HG02938 (cell line): ENCODE results near the gene ENOX2.

Experiments
- ATAC-seq: cut with Tn5 transposase; IDR thresholded peaks from one replicate; pipeline ENCODE4 v1.9.1; 2021; ENCODE audit warnings: mild to moderate bottlenecking, moderate library complexity; ENCODE audit not compliant: unreplicated experiment

ENOX2 gene

DNA sequence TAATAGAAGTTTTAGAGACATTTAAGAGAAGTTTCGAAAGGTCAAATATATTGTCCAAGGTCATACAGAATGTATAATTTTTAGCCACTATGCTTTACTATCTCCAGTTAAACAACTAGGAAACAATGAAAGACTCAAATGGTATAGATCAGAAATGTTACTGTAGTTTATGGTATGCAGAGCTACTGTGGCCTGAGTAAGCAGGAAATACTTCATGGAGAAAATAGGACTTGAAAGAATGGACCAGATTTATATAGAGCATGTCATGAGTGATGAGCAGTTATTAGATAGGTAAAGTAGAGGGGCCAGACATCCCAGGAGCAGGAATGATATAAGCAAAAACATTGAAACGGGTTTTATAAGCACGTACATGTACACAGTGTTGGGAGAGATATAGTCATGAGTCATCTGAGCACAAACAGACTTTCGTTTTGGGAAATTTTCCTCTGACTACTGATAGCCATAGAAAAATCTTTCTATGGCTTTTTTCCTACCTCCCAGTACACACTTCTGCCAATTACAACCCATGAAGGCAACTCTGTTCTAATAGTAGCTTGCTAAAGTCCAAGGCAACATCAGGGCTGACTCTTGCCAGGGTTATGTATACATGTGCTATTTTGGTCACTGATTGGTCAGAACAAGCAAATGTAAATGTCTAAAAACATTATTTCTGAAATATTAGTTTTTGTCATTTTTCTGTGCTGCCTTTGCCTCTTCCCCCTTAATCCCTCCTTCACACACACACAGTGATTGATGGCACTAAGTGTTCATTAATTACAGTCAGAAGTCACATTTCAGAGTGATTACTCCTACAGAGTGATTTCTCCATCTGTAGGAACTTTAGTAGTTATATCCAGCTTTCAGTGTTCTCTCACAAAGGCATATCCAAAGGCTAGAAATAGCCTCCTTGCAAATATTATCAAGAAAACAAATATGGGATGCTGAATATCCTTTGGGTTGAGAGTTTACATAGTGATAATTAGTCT is 198.7 kb downstream of the ENOX2 start:
- no peak for ATAC-seq

DNA sequence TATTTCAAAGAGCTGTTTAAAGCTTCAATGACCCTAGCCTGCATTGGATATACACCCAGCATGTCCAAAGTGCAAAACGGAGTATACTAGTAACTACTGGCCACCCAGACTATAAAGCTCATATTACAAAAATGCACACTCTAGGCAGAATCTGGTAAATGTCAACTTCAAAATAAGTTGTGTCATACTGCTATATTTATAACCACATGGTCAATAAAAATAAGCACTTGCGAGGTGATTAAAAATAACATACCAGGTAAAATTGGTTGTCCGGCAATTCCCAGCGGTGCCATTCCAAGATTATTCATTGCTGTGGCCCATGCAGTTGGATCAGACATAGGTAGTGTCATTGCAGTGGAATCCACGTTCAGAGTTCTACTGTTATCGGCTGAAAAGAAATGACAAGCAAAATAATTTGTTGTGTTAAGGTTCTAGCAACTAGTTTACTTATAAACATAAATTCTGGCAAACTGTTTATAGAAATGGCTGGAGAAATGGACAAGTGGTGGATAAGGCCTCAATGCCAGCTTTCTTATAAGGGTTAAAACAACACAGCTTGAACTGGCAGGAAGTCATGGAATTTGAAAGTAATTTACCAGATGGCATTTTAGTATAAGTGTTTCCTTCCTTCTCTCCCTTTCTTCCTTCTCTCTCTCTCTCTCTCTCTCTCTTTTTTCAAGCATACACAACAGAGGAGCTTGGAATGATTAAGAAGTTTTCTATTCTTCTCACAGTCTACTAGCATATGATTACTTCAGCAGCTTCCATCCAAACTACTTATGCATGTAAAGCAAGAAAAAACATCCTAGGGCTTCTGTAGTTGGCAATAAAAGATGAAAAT is 199.9 kb downstream of the ENOX2 start:
- ATAC-seq = no peak

DNA sequence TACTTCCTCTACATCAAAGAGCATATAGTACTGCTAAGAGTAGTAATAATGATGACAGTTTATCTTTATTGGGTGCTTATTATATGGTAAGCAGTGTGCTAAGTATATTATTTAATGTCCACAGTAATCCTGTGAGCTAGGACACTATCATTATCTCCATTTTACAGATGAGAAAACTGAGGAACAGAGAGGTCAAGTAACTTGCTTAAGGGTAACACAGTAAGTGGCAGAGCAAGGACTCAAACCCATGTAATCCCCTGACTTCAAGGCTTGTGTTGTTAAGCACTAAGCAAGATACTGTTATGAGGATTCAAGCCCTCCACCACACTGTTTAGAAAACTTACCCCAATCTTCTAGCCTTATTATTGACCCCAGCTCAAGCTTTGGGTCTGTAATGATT is 202.4 kb downstream of the ENOX2 start:
- ATAC-seq = no peak

DNA sequence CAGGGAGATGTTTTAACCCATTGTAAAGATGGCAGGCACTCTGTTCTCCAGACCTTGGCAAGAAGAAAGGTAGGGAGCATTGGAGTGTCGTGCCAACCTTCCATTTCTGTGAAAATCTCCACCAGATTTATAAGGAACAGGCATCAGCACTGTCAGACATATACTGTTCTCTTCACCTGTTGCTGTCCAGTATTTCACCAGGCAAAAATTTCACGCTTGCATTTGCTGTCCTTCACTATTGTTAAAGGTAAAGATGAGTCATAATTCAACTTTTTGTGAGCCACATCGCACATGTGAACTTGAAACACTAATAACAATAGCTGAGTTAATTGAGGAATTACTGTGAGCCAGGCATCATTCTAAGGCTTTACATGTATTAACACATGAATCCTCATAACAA is 203.4 kb downstream of the ENOX2 start:
- ATAC-seq = no peak

DNA sequence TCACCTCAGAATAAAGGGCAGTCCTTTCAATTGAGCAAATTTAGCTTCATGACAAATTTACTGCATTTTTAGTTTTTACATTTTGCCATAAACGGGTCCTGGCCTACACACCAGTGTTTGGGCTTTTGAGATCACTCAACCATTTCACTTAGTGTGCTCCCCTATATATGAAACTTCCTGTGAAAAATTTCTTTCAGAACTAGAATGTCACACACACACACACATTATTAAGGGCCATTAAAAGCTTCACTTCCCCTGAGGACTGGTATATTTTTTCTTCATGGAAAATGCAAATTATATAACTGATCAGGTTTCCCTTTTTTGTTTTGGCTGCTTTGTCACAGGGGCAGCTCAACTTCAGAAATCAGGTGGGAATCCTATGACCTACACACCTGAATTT is 206.5 kb downstream of the ENOX2 start:
- ATAC-seq = no peak

DNA sequence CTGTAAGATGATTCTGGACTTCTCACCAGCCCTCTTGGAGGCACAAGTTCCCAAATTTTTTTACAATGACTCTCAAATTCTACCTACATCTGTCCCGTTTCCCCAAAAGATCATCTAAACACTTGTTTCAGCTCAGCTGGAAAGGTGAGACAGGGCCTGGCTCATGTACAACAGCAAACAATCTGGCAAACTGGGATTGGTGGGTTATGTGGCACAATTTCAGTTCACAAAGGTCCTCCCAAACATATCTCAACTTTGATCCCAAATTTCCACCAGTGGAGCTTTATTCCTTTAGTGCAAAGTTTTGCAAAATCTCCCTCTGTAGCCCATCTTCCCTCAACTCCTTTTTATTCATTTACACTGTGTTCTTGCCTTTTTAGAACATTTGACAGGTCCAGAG is 207.1 kb downstream of the ENOX2 start:
- no peak for ATAC-seq

DNA sequence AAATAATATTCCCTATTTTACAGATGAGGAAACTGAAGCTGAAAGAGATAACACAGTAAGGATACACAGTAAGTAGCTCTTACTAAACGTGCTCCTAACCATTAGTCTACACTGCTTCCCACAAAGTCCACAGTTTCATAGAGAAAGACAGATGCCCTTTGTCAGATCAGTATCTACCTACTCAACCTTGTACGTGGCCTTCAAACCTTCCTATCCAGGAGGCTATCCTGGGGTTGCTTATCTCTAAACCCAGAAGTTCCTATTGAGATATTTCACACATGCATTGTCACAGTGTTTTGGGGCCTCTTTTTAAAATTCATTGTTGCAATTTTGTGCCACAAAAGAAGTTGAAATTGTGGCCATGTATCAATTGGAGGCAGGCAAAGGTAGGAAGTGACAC is 208.0 kb downstream of the ENOX2 start:
- ATAC-seq = no peak

DNA sequence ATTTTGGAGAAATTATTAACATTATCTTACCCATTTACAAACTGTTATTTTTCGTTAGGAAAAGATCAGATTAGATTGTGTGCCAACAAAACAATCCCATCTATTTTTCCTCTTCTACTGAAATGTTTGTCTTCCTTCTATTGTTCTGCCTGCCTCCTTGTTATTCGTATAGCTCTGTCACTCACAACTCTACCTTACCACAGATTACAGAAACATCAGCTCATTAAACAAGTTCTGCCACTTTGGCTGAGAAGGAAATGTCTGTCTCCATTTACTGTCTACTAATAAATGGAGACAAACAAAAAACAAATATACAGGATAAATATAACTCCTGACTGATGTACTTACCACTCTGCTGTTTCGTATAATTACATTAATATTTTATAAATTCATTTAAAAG is 211.4 kb downstream of the ENOX2 start:
- no peak for ATAC-seq

DNA sequence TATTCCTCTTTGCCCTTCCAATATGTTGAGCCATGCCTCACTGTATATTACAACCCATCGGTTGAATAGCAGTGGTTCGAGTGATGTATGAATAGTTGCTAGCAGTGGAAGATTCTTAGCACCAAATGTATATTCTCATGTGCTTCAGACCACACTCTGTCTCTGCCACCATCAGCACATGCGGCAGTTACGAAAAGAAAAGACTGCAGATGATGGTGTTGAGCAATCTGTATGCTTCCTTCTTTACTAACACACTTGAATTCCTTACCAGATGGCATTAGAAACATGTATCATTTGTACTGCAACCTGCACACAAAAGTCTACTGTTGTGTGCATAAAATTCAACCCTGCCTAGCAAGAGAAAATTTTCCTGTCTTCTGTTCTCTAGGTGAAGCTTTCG is 214.6 kb downstream of the ENOX2 start:
- ATAC-seq = no peak

DNA sequence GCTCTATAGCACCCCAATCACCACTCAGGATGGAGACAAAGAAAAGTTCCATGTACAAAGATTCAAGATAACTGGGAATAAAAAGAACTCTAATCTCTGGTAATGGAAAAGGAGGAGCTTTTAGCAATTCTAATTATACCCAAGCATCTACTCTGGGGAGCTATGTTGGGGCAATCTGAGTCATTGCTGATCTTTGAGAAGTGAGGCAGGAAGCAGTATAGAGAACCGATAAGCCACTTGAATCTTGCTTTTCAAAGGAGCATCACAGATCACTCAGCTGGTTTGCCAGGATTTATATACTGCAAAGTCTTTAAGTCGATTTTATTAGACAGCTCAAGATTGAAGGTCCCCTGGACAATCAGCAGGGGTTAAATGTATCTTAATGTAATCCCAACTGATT is 220.0 kb downstream of the ENOX2 start:
- ATAC-seq = no peak

DNA sequence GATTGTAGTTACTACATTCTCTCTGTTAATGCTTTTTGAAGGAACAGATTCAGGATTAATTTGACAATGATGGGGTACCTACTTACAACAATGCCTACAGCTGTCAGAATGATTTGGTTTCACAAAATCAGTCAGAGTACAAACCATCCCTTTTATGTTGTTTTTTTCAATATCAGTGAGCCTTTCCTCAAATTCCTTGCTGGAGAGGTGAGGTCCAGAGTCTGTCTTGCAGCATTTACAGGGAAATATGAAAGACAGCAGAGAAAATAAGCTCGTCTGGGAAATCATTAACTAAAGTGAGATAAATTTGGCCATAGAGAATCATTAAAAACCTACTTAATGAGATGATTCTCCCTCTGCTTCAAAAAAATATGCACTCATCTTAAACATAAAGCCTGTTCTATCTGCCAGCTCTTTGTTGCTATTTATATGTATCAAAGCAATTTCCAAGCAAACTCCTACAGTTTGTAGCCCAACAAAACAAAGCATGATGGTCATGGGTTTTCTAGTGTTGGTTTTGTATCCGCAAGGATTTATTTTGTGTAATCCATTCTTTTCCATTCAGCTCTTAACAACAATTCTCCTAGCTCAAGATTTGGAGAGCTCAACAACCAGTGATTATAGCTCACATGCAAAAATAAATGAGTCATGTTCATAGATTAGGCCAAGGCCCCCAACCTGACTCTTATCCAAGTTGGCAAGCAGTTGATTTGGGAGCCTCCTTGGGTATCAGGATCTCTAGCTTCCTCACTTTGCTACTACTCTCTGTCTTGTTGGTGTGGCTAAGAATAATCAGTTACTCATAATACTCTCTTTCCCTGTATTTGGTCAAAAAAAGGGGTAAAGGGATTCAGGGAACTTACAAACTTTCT is 222.6 kb downstream of the ENOX2 start:
- ATAC-seq = no peak

DNA sequence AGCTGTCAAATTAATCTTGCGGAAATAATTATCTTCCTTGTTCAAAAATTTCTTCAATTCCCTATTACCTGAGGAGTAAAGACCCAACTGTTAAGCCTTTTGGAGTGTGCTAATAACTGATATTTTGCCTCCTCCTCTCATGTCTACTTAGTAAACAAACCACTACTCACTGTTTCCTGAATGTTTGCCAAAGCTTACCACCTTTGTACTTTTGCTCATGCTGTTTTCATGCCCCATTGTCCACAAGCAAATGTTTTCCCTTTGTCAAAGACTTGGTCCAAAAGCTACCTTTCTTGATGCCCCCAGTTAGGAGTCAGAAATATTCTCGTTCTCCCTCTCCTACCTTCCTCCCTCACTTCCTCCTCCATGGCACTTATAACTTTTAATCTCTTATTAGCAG is 226.1 kb downstream of the ENOX2 start:
- ATAC-seq = no peak

DNA sequence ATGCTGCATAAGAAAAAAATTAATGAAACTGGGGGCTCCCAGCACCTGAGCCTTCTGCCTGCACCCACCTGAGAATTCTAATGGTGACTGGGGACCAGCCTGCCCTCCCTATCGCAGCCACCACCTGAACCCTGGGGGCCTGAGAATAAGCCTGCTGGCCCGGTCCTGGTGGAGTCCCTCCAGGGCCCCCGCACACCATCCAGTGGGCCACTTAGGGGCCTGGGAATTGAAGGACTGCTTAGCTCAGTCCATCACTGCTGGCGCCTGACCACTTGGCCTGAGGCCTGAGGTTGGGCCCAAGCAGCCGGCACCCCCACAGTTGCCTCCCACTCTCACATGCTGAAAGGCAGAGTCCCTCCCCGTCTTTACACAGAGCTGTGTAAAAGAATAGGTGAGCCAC is 230.8 kb downstream of the ENOX2 start:
- ATAC-seq = no peak

DNA sequence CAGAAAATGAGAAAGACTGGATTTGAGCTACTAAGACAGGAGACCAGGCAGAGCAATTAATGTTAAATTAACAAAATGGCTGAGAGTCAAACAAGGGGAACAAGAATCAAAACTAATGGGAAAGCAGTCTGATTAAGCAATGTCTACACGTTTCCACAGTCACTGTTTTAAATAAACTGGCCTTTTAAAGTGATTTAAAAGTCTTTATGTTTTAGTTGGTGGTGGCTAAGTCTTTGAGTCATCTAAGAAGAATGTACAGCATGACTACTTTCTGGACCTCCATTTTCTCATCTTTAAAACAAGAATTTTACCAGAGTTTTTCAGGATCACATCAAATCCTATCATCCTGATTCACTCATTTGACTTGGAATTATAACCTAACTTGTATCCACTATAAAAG is 233.8 kb downstream of the ENOX2 start:
- no peak for ATAC-seq

DNA sequence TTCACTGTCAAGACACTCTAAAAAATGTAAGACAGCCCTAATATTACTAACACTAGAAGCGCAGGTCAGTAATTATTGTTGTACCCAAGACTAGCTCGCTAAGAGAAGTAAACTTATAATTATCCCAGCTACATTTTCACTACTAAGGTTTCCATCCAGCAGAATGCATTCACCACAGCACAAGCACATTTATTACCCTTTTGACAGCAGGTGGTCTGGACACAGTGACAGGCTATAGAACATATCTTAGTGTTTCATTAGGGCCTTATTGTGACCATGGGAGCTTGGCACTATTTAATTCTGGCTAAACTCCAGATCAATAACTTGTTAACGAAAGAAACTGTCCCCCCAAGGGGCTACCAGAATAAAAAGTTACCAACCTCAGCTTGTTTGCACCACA is 237.7 kb downstream of the ENOX2 start:
- ATAC-seq = no peak

DNA sequence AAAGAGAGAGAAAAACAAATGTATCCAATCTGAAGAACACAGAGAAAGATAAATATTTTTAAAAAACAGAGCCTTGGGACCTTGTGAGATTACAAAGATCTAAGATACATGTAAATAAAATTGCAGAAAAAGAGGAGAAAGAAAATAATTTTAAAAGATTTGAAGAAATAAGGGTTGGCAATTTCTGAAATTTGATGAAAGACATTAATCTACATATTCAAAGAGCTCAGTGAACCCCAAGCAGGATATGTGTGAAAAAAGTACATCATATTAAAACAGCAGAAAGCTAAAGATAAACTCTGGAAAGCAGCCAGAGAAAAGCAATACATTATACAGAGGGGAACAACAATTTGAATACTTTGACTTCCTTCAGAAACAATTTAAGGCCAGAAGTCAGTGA is 244.7 kb downstream of the ENOX2 start:
- ATAC-seq = no peak

DNA sequence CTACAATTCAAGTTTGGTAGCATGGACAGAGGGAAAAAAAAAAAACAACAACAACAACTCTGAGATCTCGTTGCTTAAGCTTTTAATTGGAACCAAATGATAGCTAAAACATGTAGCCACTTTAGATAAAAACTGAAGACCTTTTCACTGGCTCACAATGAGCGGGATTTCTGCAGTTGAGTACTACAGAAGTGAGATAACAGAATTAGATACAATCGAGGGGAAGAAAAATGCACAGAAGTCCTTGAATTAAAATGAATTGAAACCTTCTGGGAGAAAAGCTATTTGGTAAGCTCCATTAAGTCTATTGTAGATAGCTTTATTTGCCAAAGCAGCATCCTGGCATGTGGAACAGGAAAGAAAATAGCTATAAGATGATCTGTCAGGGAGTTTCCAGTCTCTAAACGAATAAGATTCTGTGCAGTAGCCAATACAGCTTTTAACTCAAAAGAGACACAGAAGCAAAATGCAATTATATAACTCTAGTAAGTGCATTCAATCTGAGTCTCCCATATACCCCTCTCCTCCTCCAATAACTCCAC is 248.5 kb downstream of the ENOX2 start:
- no peak for ATAC-seq

DNA sequence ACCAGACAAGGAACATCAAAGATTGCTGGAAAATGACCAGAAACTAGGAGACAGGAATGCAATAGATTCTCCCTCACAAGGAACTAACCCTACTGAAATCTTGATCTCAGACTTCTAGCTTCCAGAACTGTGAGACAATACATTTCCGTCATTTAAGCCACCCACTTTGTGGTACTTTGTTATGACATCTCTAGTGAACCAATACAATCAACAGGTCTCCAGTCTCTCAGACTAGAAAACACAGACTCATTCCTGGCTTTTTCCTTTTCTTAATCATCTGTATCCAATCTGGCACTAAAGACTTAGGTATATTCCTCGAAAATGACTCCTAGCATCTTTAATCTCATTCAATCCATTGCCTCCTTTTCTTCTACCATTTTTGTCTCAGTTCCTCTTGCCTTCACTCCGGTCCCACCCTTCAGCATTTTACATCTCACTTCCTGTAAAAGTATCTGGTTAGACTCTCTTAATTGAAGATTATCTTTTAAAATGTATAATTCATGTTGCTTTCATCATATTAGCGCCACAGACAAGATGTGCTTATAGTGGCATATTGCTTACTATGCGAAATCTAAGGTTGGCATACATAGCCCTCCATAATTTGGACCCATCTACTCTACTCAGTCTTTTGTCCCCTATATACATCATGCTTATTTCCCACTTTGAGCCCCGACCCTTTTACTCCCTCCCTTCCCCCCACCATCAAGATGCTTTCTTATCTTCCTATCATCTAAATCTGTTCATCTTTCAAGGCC is 250.0 kb downstream of the ENOX2 start:
- ATAC-seq = no peak

DNA sequence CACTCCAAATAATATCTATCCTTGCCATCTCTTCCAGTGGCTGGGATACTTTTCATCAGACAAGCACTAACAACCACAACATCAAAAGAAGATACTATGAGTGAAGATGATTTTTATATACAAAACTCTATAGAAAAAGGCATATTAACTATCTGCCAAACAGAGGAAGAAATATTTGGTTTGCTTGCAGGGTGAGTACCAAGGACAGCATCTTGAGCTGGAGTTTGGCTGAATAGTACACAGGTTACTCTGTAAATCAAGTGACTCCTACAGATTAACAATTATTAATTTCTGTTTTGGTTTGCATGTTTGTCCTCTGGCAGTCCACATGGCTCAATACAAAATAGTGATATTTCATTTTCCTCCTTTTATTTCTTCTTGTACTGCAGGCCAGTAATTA is 253.3 kb downstream of the ENOX2 start:
- ATAC-seq = no peak

DNA sequence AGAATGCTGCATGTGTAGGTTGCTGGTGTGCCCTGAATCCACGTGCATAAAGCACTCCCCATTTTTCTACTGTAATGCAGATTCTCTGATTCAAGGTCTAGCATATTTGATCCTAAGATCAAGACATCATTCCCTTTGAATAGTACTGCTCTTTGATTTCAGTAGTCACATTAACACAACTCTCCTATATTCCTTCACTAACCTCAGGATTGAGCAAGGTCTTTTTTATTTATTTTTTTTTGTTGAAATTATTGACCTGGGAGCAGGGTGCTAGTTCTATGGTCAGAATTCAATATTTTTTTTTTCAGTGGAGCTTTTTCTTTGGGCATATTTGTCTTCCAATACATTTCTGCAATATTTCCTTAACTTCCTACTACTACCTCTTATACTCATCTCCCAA is 255.5 kb downstream of the ENOX2 start:
- ATAC-seq = no peak
